ENCODE measurements around the gene WDFY4.

Gene WDFY4

GRCh38 chr10:48941427-48942075 is 256.9 kb downstream of the WDFY4 start:
- no peak for DNase-seq (ENCODE audit: low read depth, low spot score)

GRCh38 chr10:48943096-48943495 is 258.4 kb downstream of the WDFY4 start:
- DNase-seq (ENCODE audit: low read depth, low spot score): no peak

- no peak for DNase-seq (ENCODE audit: low read depth, low spot score)
Observed at GRCh38 chr10:48944171-48944570, 259.5 kb downstream of the WDFY4 start.

- no peak for DNase-seq (ENCODE audit: low read depth, low spot score)
Observed at GRCh38 chr10:48945441-48946130, 260.9 kb downstream of the WDFY4 start.

- no peak for DNase-seq (ENCODE audit: low read depth, low spot score)
Observed at GRCh38 chr10:48946332-48946731, 261.7 kb downstream of the WDFY4 start.

- no peak for DNase-seq (ENCODE audit: low read depth, low spot score)
Observed at GRCh38 chr10:48946891-48947500, 262.3 kb downstream of the WDFY4 start.

GRCh38 chr10:48947690-48948469 is 263.2 kb downstream of the WDFY4 start:
- DNase-seq (ENCODE audit: low read depth, low spot score): no peak

- no peak for DNase-seq (ENCODE audit: low read depth, low spot score)
Observed at GRCh38 chr10:48948470-48949037, 263.9 kb downstream of the WDFY4 start.

GRCh38 chr10:48951707-48952106 is 267.0 kb downstream of the WDFY4 start:
- DNase-seq (ENCODE audit: low read depth, low spot score): no peak

GRCh38 chr10:48957361-48958151 is 272.9 kb downstream of the WDFY4 start:
- no peak for DNase-seq (ENCODE audit: low read depth, low spot score)

GRCh38 chr10:48958598-48959190 is 274.0 kb downstream of the WDFY4 start:
- DNase-seq (ENCODE audit: low read depth, low spot score): no peak

GRCh38 chr10:48964038-48964437 is 279.4 kb downstream of the WDFY4 start:
- no peak for DNase-seq (ENCODE audit: low read depth, low spot score)

GRCh38 chr10:48965460-48965859 is 280.8 kb downstream of the WDFY4 start:
- no peak for DNase-seq (ENCODE audit: low read depth, low spot score)

- no peak for DNase-seq (ENCODE audit: low read depth, low spot score)
Observed at GRCh38 chr10:48968036-48968435, 283.4 kb downstream of the WDFY4 start.

GRCh38 chr10:48970046-48970445 is 285.4 kb downstream of the WDFY4 start:
- DNase-seq (ENCODE audit: low read depth, low spot score): no peak

- no peak for DNase-seq (ENCODE audit: low read depth, low spot score)
Observed at GRCh38 chr10:48970654-48971053, 286.0 kb downstream of the WDFY4 start.

- no peak for DNase-seq (ENCODE audit: low read depth, low spot score)
Observed at GRCh38 chr10:48973065-48973464, 288.4 kb downstream of the WDFY4 start.

- no peak for DNase-seq (ENCODE audit: low read depth, low spot score)
Observed at GRCh38 chr10:48974510-48975156, 290.0 kb downstream of the WDFY4 start.

- DNase-seq (ENCODE audit: low read depth, low spot score): no peak
Observed at GRCh38 chr10:48976196-48976595, 291.5 kb downstream of the WDFY4 start.

GRCh38 chr10:48978318-48978717 is 293.6 kb downstream of the WDFY4 start:
- no peak for DNase-seq (ENCODE audit: low read depth, low spot score)
